Gastroesophageal sphincter (tissue), 4 donors: ENCODE results near the gene ZNF90. TPM values are rescaled to one million over a fixed set of nuclear protein-coding genes. Genes with fewer than 3 reads are reported as not detected.
"Not testable (repeated sequence)": the region's sequence is repeated elsewhere in the genome, so short reads cannot be mapped to it uniquely, and the experiment has no call there.

Experiments
- ATAC-seq: fragments of 150-250 bp; one replicate; pipeline ENCODE4 v1.9.1; 2016; ENCODE audit warnings: mild to moderate bottlenecking, moderate library complexity
- H3K27ac ChIP-seq, 4 donors: fragments of 200-600 bp; sonication (generic) in 3 of 4; 1 replicate in 3 of 4; 2 replicates in 1 of 4; pipeline ENCODE4 v1.5.1; 2016 to 2019
- H3K27me3 ChIP-seq: fragments of 200-600 bp; sonication (generic); one replicate; pipeline ENCODE4 v1.5.1; 2019
- H3K36me3 ChIP-seq, 2 donors: fragments of 200-600 bp; sonication (generic); one replicate each; pipeline ENCODE4 v1.5.1; 2019; ENCODE audit warnings: control low read depth in 1 of 2
- H3K4me1 ChIP-seq, 3 donors: fragments of 200-600 bp; sonication (generic); 1 replicate in 2 of 3; 2 replicates in 1 of 3; pipeline ENCODE4 v1.5.1; 2016 to 2019; ENCODE audit warnings: control low read depth in 2 of 3
- H3K4me3 ChIP-seq, 2 donors: fragments of 200-600 bp; sonication (generic); one replicate each; pipeline ENCODE4 v1.5.1; 2019; ENCODE audit warnings: mild to moderate bottlenecking in 1 of 2, moderate library complexity in 1 of 2
- H3K9me3 ChIP-seq, 3 donors: fragments of 200-600 bp; sonication (generic); one replicate each; pipeline ENCODE4 v1.5.1; 2017 to 2019; ENCODE audit warnings: control low read depth in 2 of 3
- EP300 ChIP-seq: sonication (generic); formaldehyde crosslinking; IDR thresholded peaks from one replicate; pipeline ENCODE4 v1.6.1; 2017; ENCODE audit warnings: antibody characterized with exemption, mild to moderate bottlenecking
- POLR2A ChIP-seq, 2 donors: fragments of 450-650 bp; IDR thresholded peaks; one replicate each; pipeline ENCODE4 v1.6.1; 2017; ENCODE audit warnings: antibody characterized with exemption in 2 of 2, mild to moderate bottlenecking in 2 of 2, moderate library complexity in 1 of 2
- POLR2AphosphoS5 ChIP-seq: sonication (generic); formaldehyde crosslinking; IDR thresholded peaks from one replicate; pipeline ENCODE4 v1.6.1; 2017; ENCODE audit warnings: antibody characterized with exemption
- WGBS, 2 donors: methylation state at CpG; one replicate each; pipeline ENCODE4 v1.1.5; 2018; ENCODE audit warnings: low coverage in 1 of 2; 5-methylcytosine and 5-hydroxymethylcytosine counted together
- total RNA-seq, 4 donors: library from RNA; depleted of rRNA; stranded (reverse); fragments of >200 nt; gene quantifications; one replicate each; pipeline ENCODE4 v1.1.0, GENCODE V29; 2016
- TF ChIP-seq, protein P1 (sequence below), 4 experiments: fragments of 200-600 bp in 2 of 4; fragments of 450-650 bp in 2 of 4; sonication (generic) in 1 of 4; IDR thresholded peaks; one replicate each; pipeline ENCODE4 v1.5.1; 2017 to 2019; ENCODE audit warnings: antibody characterized with exemption in 4 of 4, mild to moderate bottlenecking in 2 of 4, moderate library complexity in 2 of 4

ZNF90 gene
- total RNA-seq, 4 donors from 2014 or later: 0.12 to 2.5 (median 1.6) TPM

DNA sequence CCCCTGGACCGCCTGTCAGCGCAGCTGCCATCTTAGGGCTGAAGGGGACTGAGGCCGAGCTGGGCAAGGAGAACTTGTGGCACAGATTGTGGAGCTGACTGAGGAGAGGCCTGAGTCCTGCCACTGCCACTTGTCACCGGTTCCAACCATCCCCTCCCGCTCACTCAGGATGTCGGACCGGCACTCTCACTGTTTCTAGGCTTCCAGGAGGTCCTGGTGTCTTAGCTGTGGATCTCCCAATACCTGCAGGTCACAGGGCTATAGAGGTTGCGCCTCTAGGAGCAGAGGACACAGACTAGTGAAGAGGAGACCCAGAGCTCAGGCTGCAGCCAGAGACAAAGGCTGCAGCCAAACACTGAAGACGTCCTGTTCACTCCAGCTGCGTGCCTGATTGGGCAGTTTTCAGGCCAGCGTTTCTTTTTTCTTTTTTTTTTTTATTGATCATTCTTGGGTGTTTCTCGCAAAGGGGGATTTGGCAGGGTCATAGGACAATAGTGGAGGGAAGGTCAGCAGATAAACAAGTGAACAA, 73.9 kb downstream of the ZNF90 start:
- H3K9me3 ChIP-seq: no peaks in the 10 kb centered on the region
- no peaks in the 10 kb centered on the region for H3K27me3 ChIP-seq
- no peaks in the 10 kb centered on the region for H3K36me3 ChIP-seq
- WGBS, 2 donors: 60 to 100% methylated on average over 1 to 4 of the region's 12 CpGs
- no peak for ATAC-seq
- TF ChIP-seq, protein P1, sequence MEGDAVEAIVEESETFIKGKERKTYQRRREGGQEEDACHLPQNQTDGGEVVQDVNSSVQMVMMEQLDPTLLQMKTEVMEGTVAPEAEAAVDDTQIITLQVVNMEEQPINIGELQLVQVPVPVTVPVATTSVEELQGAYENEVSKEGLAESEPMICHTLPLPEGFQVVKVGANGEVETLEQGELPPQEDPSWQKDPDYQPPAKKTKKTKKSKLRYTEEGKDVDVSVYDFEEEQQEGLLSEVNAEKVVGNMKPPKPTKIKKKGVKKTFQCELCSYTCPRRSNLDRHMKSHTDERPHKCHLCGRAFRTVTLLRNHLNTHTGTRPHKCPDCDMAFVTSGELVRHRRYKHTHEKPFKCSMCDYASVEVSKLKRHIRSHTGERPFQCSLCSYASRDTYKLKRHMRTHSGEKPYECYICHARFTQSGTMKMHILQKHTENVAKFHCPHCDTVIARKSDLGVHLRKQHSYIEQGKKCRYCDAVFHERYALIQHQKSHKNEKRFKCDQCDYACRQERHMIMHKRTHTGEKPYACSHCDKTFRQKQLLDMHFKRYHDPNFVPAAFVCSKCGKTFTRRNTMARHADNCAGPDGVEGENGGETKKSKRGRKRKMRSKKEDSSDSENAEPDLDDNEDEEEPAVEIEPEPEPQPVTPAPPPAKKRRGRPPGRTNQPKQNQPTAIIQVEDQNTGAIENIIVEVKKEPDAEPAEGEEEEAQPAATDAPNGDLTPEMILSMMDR (IDR thresholded peaks at IDR 0.05): no peak
- TF ChIP-seq EP300 (no peak), POLR2AphosphoS5 (no peak), POLR2A (IDR thresholded peaks at IDR 0.05) (no peak)
- H3K4me3 ChIP-seq: no peak overlapping the region
- H3K4me1 ChIP-seq: no peaks in the 10 kb centered on the region
- no peak overlapping the region for H3K27ac ChIP-seq

DNA sequence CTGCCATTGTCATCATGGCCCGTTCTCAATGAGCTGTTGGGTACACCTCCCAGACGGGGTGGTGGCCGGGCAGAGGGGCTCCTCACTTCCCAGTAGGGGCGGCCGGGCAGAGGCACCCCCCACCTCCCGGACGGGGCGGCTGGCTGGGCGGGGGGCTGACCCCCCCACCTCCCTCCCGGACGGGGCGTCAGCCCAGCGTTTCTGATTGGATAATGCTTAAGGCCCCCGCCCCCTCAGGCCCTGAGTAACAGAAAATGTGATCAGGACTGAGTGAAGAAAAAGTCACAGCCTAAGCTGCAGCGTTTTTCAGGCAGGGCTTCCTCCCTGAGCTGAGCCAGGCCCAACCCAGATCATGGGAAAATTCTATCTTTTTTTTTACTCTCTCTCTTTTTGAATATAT, 74.7 kb downstream of the ZNF90 start:
- not testable (repeated sequence) for H3K27ac ChIP-seq, H3K27me3 ChIP-seq, H3K4me3 ChIP-seq, H3K9me3 ChIP-seq, H3K36me3 ChIP-seq, H3K4me1 ChIP-seq, ATAC-seq
- WGBS, 2 donors: 27 to 86% methylated on average over 1 of the region's 15 CpGs

DNA sequence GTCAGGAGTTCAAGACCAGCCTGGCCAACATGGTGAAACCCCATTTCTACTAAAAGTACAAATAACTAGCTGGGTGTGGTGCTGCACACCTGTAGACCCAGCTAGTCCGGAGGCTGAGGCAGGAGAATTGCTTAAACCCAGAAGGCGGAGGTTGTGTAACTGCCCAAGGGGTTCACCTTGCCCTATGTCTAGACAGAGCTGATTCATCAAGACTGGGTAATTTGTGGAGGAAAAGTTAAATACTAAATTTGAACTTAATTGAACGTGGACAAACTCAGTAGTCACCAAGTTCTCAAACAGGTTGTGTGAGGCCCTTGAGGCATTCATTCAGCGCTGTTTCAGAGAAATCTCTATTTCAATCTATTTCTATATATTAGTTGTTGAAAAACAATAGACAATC, 75.5 kb downstream of the ZNF90 start:
- Histone ChIP-seq H3K27ac (no peak overlapping the region), H3K4me1 (no peaks in the 10 kb centered on the region), H3K36me3 (no peaks in the 10 kb centered on the region), H3K9me3 (no peaks in the 10 kb centered on the region), H3K4me3 (no peak overlapping the region), H3K27me3 (no peaks in the 10 kb centered on the region)
- TF ChIP-seq POLR2A (IDR thresholded peaks at IDR 0.05) (no peak), POLR2AphosphoS5 (no peak), EP300 (no peak)
- TF ChIP-seq, protein P1 (IDR thresholded peaks at IDR 0.05): no peak
- no peak for ATAC-seq
- WGBS, 2 donors: 84 to 91% methylated on average over 2 to 4 of the region's 4 CpGs

DNA sequence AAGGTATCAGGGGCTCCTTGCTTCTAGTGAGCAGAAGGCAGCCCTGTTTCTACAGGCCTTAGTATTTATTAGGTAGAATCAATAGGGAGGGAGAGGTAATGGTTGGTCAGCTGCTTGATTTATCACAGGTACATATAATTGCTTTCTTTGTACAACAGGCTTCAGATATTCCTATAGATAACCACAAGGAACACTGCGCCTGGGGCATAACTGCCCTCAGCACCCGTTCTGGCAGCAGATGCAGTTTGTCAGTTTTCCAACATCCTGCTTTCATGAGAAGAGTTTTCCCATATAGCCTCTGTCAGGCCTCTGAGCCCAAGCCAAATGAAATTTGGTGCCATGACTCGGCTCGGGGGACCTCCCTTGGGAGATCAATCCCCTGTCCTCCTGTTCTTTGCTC, 76.8 kb downstream of the ZNF90 start:
- H3K36me3 ChIP-seq: no peaks in the 10 kb centered on the region
- 60 to 83% methylated on average over 1 to 4 of the region's 4 CpGs for WGBS, 2 donors
- no peak for TF ChIP-seq POLR2A (IDR thresholded peaks at IDR 0.05)
- TF ChIP-seq POLR2AphosphoS5: no peak
- TF ChIP-seq EP300: no peak
- TF ChIP-seq, protein P1 (IDR thresholded peaks at IDR 0.05): no peak
- no peaks in the 10 kb centered on the region for H3K4me1 ChIP-seq
- H3K27me3 ChIP-seq: no peaks in the 10 kb centered on the region
- H3K4me3 ChIP-seq: no peak overlapping the region
- H3K27ac ChIP-seq: no peak overlapping the region
- no peaks in the 10 kb centered on the region for H3K9me3 ChIP-seq
- no peak for ATAC-seq

DNA sequence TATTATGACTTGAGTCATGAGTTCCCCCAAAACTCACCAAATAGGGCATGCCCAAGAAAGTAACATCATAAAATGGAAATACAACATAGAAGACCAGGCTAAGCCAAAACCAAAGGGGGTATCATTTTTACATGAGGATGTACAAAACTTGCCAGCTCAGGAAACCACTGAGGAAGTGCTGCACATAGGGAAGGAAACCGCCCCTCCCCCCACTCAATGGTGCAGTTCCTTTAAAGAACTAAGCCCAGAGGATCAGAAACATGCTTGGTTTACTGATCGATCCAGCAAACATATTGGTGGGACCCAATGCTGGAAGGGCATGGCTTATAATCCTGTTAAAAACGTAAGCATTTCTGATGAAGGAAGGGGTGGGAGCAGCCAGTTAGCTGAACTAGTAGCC, 85.0 kb downstream of the ZNF90 start:
- H3K27ac ChIP-seq: no peak overlapping the region
- ATAC-seq: no peak
- no peaks in the 10 kb centered on the region for H3K36me3 ChIP-seq
- H3K4me1 ChIP-seq: peaks cover 0 to 7% (median 0%) of the 10 kb centered on the region in 3 donors
- 70 to 86% methylated on average over 1 to 2 of the region's 3 CpGs for WGBS, 2 donors
- H3K4me3 ChIP-seq: no peak overlapping the region
- no peaks in the 10 kb centered on the region for H3K9me3 ChIP-seq
- no peak for TF ChIP-seq EP300
- TF ChIP-seq, protein P1 (IDR thresholded peaks at IDR 0.05): no peak
- H3K27me3 ChIP-seq: no peaks in the 10 kb centered on the region
